HG03196 (cell line): ENCODE measurements around the gene MACC1.
A peak's percentile ranks its signal among the peaks of the same experiment; 100 is the strongest.

Source experiments
- ATAC-seq: cut with Tn5 transposase; IDR thresholded peaks from one replicate; pipeline ENCODE4 v1.9.1; 2021; ENCODE audit not compliant: unreplicated experiment

MACC1 gene

GRCh38 chr7:20229646-20230500, 12.7 kb upstream of the MACC1 start:
- ATAC-seq, result no peak

GRCh38 chr7:20229081-20229480, 11.9 kb upstream of the MACC1 start:
- ATAC-seq, result no peak

GRCh38 chr7:20228654-20229053, 11.5 kb upstream of the MACC1 start:
- no peak for ATAC-seq

GRCh38 chr7:20227291-20227795, 10.2 kb upstream of the MACC1 start:
- ATAC-seq, result no peak

DNA sequence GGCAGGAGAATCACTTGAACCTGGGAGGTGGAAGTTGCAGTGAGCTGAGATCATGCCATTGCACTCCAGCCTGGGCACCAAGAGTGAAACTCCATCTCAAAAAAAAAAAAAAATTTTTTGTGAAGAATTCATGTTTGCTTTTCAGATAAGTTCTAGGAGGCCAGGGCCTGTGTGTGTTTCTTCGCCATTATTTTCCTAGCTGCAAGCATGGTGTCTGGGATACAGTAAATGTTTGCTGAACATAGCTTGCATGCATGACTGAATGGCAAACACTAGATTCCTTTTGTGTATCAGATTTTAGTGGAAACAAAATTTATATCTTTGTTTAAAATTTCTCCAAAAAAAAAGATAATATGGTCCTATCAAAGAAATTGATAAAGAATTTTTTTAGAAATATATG, 9.7 kb upstream of the MACC1 start:
- ATAC-seq, result no peak

DNA sequence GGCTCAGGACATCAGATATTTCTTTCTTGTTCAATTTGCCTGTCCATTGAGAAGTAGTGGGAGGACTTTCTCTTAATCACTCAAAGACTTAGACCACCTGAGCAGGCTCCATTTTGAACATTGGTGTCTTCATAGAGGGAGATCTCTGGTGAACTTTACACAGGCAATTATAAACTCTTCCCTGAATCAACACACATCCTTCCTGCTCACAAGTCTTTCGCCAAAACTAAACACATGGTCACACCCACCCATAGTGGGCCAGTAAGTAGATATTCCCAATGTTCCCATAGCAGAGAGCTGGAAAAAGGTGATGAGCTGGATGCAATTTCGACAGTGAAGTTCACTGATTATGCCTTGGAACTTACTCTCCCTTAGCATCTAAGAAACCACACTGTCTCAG, 8.2 kb upstream of the MACC1 start:
- no peak for ATAC-seq

DNA sequence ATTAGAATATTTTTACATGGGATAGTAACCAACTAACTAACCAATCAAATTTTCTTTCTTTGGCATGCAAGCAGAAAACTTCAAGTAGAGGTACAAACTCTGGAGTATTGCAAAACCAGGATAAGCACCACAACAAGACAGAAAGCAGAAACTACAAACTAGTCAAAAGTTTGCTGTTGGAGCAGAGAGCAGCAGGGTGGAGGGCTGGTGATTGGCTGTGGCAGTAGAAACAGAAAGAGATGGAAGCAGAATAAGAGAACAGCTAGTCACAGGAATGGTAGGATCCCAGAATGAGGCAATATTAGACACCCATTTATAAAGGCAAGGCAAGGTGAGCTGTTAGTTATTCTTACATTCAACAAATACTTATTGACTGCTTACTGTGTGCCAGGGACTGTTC, 6.8 kb upstream of the MACC1 start:
- no peak for ATAC-seq

- ATAC-seq, result no peak
These were observed 6.2 kb upstream of the MACC1 start for GRCh38 chr7:20223356-20223755.

DNA sequence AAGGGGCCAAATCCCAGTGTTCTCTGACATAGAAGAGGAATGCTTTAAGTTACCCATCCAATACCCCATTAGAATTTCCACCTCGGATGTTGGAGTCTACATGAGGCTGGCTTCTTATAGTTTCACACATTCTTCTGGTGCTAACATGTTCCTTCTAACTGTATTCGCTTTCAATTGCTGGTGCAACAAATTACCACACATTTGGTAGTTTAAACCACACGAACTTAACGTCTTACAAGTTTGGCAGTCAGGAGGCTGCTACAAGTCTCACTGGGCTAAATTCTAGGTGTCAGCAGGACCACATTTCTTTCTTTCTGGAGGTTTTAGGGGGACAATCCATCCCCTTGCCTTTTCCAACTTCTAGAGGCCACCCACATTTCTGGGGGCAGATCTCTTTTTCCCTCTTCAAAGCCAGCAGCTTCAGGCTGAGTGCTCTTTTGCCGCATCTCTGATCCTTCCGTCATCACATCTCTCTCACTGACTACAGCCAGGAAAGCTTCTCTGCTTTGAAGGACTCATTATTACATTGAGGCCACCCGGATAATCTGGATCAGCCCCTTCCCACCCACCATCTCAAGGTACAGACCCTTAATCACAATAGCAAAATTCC, 5.1 kb upstream of the MACC1 start:
- ATAC-seq, result no peak

DNA sequence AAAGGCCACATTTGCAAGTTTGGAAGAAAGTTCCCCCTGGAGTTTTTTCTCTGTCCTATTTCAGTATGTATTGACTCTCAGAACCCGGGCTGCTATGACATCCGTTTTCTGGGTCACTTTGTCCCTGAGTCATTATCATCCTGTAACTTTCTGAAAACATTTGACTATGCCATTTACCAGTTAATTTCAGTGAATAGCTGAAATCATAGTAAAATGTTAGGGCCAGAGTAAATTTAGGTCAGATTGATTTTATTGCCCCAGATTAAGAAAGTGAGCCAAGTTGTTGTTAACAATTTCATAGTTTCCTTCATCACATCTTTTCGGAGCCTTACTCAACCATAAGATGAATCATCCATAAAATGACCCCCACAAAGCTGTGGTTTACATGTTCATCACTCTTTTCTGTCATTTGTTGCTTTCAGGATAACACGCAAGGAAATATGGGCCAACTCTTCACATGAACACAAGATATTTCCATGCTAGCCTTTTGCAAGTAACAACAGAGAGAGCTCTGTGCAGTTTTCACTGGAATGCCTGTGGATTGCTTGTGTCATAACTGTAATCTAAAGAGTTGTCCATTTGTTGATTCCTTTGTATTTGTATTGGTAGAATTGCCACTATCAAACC, 3.9 kb upstream of the MACC1 start:
- peak; percentile 18 for ATAC-seq

DNA sequence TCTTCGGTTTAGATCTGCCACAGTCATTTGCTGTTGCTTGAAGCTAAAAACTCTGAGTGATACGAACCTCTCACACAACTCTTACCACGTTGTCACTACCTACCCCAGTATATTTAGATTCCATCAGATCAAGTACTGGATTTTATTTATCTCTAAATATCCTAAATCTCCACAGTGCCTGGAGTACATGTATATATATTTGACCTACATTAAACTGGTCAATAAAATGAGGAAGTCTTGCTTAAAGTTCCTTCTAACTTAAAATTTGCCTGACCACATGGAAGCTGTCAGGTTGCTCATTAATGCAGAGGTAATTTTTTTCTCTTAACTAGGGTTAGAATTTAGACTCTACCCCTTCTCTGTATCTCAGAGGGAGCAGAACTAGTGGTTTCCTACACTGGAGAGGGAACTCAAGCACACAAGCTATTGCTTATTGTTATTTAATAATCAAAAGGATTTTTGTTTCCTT, 3.1 kb upstream of the MACC1 start:
- peak; percentile 24 for ATAC-seq

DNA sequence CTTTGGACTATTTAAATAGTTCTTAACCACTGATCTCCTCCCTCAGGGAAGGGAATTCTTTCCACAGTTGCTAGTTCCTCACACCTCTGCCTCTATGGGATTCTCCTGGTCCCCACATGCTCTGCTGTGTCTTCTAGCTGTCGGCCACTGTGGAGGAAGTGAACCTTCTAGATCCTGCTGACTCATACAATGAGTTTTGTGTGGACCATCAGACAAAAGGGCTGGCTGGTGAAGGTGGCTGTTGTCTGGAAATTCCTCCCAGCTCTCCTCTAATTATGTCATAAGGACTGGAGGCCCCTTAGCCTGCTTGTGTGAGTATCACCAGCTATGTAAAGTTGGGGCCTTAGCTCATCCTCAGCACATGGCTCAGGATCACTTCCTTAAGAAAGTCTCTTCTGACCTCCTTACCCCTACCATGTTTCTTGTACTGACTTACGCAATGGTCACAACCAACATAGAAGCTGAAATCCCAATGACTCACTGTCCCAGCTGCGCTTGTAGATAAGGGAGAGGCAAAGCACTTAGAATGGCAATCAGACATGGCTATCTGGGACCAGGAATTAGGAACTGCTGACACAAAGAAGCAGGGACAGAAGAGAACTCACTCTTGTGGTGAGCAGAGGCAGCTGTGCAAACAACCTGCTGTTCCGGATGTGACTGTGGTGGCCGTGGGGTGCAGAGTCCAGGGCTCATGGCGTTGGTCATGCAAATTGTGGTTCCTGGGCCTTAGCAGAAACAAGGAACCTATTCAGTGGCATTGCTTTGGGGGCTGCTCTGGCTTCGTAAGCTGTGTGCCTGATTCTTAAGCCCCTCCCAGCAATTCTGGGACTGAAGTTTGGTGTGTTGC, 2.5 kb upstream of the MACC1 start:
- peak; percentile 80 for ATAC-seq

- no peak for ATAC-seq
These were observed 1.9 kb upstream of the MACC1 start for GRCh38 chr7:20219062-20219445.

DNA sequence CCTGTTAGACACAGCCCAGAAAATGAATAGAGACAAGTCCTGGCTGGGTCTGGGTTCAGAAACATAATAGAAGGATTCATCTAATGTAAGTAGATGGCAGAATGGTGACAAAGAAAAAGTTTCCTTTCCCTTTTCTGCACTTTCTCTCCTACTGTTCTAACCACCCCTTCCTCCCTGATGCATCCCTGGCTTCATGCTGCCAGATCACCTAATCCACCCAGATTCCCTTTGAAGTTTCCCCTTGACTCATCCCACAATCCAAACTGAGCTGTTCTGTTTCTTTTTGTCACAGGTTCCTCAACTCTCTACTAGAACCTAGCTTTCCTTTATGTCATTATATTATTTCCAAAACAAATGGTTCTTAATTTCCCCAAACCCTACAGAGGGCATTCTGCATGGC, 1.1 kb upstream of the MACC1 start:
- no peak for ATAC-seq

DNA sequence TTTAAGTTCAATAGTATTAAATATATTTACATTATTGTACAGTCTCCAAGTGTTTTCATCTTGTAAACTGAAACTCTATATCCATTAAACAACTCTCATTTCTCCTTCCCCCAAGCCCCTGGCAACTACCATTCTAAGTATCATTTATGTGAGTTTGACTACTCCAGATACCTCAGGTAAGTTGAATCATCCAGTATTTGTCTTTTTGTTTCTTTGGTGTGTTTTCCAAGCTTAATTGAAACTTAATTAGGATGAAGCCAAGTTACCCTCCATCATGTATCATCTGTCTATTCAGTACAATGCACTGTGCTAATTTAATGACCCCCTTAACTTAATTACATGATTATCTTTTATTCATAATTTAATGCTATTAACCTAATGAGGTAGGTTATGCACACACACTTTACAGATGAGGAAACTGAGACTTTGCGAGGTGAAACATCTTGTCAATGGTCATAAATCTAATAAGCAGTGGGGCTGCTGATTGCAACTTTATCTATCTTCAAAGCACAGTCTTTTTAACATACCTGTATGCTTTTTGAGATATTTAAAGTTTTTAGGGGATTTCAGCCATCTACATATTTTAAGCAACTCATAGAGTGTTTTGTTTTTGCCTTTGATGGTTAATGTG, 663 bp downstream of the MACC1 start:
- ATAC-seq, result no peak

GRCh38 chr7:20214921-20215669, 2.1 kb downstream of the MACC1 start:
- ATAC-seq, result no peak

DNA sequence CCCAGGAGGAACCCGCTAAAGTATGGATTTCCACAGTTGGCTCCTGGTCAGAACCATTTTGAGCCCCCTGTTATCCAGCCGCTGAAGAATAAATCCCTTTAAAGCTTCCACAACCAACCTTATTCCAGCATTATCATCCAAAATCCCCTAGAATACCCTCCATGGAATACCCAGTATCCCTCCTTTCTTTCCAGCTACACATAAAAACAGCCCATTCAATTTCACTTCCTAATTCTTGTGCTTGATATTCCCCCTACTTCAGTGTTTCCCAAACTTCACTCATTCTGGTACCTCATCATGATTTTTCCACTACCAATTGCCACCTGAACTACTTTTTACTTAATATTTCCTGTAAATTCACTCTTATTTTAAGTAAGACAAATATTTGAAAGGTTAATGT, 3.1 kb downstream of the MACC1 start:
- no peak for ATAC-seq

GRCh38 chr7:20213378-20213777, 3.8 kb downstream of the MACC1 start:
- no peak for ATAC-seq

DNA sequence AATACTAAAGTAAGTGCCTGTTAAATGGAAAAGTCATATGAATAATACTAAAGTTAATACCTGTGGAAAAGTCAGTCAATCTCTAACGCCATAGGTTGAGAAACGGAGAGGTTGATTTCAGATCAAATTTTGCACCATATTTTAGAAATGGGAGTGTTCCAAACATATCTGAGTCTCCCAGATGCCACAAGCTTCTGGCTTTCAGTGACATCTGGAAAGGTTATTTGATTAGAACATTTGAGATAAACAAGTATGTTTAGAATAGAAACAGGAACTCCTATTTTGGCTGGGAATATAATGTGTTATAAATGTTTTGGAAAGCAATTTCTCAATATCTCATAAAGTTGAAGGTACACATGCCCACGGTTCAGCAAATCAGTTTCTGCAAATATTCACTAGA, 5.8 kb downstream of the MACC1 start:
- ATAC-seq, result no peak
